Hepatocyte (in vitro differentiated cells): ENCODE measurements around the gene ARAP1. TPM values are rescaled to one million over a fixed set of nuclear protein-coding genes. Genes with fewer than 3 reads are reported as not detected.

Source experiments
- DNase-seq: peaks from one replicate; pipeline ENCODE4 v3.0.0-alpha.2; 2016; ENCODE audit warnings: low spot score
- H2AFZ ChIP-seq: fragments of 200-600 bp; sonication (generic); 2 replicates; pipeline ENCODE4 v1.6.0; 2016; ENCODE audit warnings: antibody characterized with exemption, mild to moderate bottlenecking
- H3K27ac ChIP-seq: fragments of 200-600 bp; sonication (generic); 2 replicates; pipeline ENCODE4 v1.5.1; 2016; ENCODE audit warnings: mild to moderate bottlenecking
- H3K27me3 ChIP-seq: fragments of 200-600 bp; sonication (generic); 2 replicates; pipeline ENCODE4 v1.6.1; 2016
- H3K36me3 ChIP-seq: fragments of 200-600 bp; sonication (generic); replicated peaks from 2 replicates; pipeline ENCODE4 v1.5.1; 2016; ENCODE audit warnings: low read depth; ENCODE audit not compliant: insufficient read depth
- H3K4me1 ChIP-seq: fragments of 200-600 bp; sonication (generic); 2 replicates; pipeline ENCODE4 v1.5.1; 2016; ENCODE audit warnings: mild to moderate bottlenecking, moderate library complexity; ENCODE audit not compliant: insufficient read depth
- H3K4me2 ChIP-seq: fragments of 200-600 bp; sonication (generic); 2 replicates; pipeline ENCODE4 v1.6.0; 2016
- H3K4me3 ChIP-seq: fragments of 200-600 bp; sonication (generic); 2 replicates; pipeline ENCODE4 v1.5.1; 2016; ENCODE audit warnings: mild to moderate bottlenecking
- H3K79me2 ChIP-seq: fragments of 200-600 bp; sonication (generic); 2 replicates; pipeline ENCODE4 v1.6.0; 2017; ENCODE audit warnings: mild to moderate bottlenecking
- H3K9me2 ChIP-seq: fragments of 200-600 bp; sonication (generic); replicated peaks from 2 replicates; pipeline ENCODE4 v1.6.0; 2017; ENCODE audit warnings: mild to moderate bottlenecking; ENCODE audit not compliant: insufficient read depth
- H3K9me3 ChIP-seq: fragments of 200-600 bp; sonication (generic); 2 replicates; pipeline ENCODE4 v1.5.1; 2016; ENCODE audit warnings: low read depth, mild to moderate bottlenecking
- H4K20me1 ChIP-seq: fragments of 200-600 bp; sonication (generic); 2 replicates; pipeline ENCODE4 v1.6.0; 2016; ENCODE audit warnings: mild to moderate bottlenecking; ENCODE audit not compliant: insufficient read depth, poor library complexity, severe bottlenecking
- CTCF ChIP-seq: fragments of 200-600 bp; sonication (generic); IDR thresholded peaks from 2 replicates; pipeline ENCODE4 v1.5.1; 2016; ENCODE audit warnings: antibody characterized with exemption, mild to moderate bottlenecking; ENCODE audit not compliant: poor library complexity
- EZH2 ChIP-seq: fragments of 200-600 bp; sonication (generic); IDR thresholded peaks from 2 replicates; pipeline ENCODE4 v1.6.1; 2016; ENCODE audit warnings: antibody characterized with exemption, mild to moderate bottlenecking, borderline replicate concordance
- EZH2phosphoT487 ChIP-seq: fragments of 200-600 bp; sonication (generic); IDR thresholded peaks from one replicate; pipeline ENCODE4 v1.6.1; 2018; ENCODE audit warnings: antibody characterized with exemption, mild to moderate bottlenecking, low read depth, moderate library complexity; ENCODE audit not compliant: unreplicated experiment, severe bottlenecking
- WGBS: methylation state at CpG from one replicate; pipeline ENCODE4 v1.1.6; 2016; ENCODE audit warnings: low lambda C conversion rate; ENCODE audit errors: missing lambda C conversion rate; 5-methylcytosine and 5-hydroxymethylcytosine counted together
- polyA plus RNA-seq: library from polyadenylated mRNA; unstranded; fragments of >200 nt; fragmentation: Nextera tagmentation; extraction: Ambion mirVana; gene quantifications from 2 replicates; pipeline ENCODE4 v1.2.1, GENCODE V29; 2016
- total RNA-seq: library from RNA; depleted of rRNA; stranded (reverse); fragments of >200 nt; gene quantifications from 2 replicates; pipeline ENCODE4 v1.2.3, GENCODE V29; 2014

Gene ARAP1
- total and polyA plus RNA-seq, 2 experiments from 2014 or later, result 60.2 to 118 TPM

GRCh38 chr11:72745511-72745910, 6.7 kb downstream of the ARAP1 start:
- Histone ChIP-seq H3K9me2 (no peaks in the 10 kb centered on the region), H3K79me2 (peaks cover 71% of the 10 kb centered on the region), H3K4me3 (no peak overlapping the region), H3K36me3 (no peaks in the 10 kb centered on the region), H3K4me2 (no peak overlapping the region), H3K4me1 (peaks cover 48% of the 10 kb centered on the region), H2AFZ (no peak overlapping the region), H4K20me1 (no peaks in the 10 kb centered on the region), H3K27ac (no peak overlapping the region), H3K9me3 (no peaks in the 10 kb centered on the region), H3K27me3 (no peaks in the 10 kb centered on the region)
- 99% methylated on average over 5 of the region's 5 CpGs for WGBS
- TF ChIP-seq EZH2 (no peak), CTCF (no peak), EZH2phosphoT487 (no peak)
- no peak for DNase-seq

GRCh38 chr11:72744474-72744873, 7.7 kb downstream of the ARAP1 start:
- H3K9me3 ChIP-seq, result no peaks in the 10 kb centered on the region
- H3K9me2 ChIP-seq, result no peaks in the 10 kb centered on the region
- H3K36me3 ChIP-seq, result no peaks in the 10 kb centered on the region
- no peaks in the 10 kb centered on the region for H4K20me1 ChIP-seq
- H2AFZ ChIP-seq, result no peak overlapping the region
- no peaks in the 10 kb centered on the region for H3K27me3 ChIP-seq
- H3K4me1 ChIP-seq, result peaks cover 46% of the 10 kb centered on the region
- H3K79me2 ChIP-seq, result peaks cover 76% of the 10 kb centered on the region
- TF ChIP-seq EZH2 (no peak), EZH2phosphoT487 (no peak), CTCF (no peak)
- H3K4me2 ChIP-seq, result no peak overlapping the region
- no peak overlapping the region for H3K4me3 ChIP-seq
- DNase-seq, result no peak
- 86% methylated on average over 6 of the region's 6 CpGs for WGBS
- no peak overlapping the region for H3K27ac ChIP-seq

GRCh38 chr11:72743321-72744221, 8.6 kb downstream of the ARAP1 start:
- 95% methylated on average over 6 of the region's 6 CpGs for WGBS
- Histone ChIP-seq H3K36me3 (no peaks in the 10 kb centered on the region), H3K79me2 (peaks cover 85% of the 10 kb centered on the region), H3K9me3 (no peaks in the 10 kb centered on the region), H3K4me1 (peaks cover 40% of the 10 kb centered on the region), H3K4me2 (no peak overlapping the region), H4K20me1 (no peaks in the 10 kb centered on the region), H3K4me3 (no peak overlapping the region), H3K27me3 (no peaks in the 10 kb centered on the region), H2AFZ (no peak overlapping the region), H3K9me2 (no peaks in the 10 kb centered on the region), H3K27ac (no peak overlapping the region)
- TF ChIP-seq CTCF (no peak), EZH2phosphoT487 (no peak)
- no peak for DNase-seq
